Measurements from ENCODE around the gene RASGRF2.

The RASGRF2 gene

DNA sequence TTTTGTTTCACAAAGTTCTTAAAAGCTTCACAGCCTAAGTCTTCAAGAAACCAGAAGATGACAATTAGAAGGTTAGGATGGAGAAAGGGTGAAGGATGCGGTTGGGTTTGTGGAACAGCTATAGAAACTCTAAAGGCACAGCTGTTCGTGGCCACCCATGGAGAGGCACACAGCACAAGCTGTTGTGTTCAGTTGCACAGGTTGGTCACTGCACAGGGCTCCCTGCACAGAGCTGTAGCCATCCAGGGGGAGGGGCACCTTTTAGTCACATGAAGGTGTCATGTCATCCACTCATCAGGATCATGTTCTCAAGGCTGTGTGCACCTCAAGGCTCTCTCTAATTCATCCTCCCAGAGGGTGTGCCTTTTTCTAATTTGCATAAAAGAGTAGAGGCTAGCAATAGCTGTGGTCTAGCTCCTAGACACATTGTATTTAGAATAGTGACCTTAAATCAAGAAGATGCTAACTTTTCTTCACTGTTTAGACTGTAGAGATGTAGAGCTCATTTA lies 5.0 kb upstream of the RASGRF2 start:
- DNase-seq (ENCODE audit: low spot score), result no peak

DNA sequence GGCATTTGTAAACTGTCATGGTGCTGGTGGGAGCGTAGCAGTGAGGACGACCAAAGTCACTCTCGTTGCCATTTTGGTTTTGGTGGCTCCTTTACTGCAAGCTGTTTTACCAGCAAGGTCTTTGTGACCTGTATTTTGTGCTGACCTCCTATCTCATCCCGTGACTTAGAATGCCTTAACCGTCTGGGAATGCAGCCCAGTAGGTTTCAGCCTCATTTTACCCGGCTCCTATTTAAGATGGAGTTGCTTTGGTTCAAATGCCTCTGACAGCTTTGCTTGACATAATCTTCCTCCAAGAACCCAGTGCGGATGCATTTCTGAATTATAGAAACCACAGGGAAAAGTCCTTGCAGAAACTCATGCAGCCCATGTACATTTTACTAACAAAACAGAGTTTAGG lies 3.9 kb upstream of the RASGRF2 start:
- DNase-seq (ENCODE audit: low spot score), result no peak

DNA sequence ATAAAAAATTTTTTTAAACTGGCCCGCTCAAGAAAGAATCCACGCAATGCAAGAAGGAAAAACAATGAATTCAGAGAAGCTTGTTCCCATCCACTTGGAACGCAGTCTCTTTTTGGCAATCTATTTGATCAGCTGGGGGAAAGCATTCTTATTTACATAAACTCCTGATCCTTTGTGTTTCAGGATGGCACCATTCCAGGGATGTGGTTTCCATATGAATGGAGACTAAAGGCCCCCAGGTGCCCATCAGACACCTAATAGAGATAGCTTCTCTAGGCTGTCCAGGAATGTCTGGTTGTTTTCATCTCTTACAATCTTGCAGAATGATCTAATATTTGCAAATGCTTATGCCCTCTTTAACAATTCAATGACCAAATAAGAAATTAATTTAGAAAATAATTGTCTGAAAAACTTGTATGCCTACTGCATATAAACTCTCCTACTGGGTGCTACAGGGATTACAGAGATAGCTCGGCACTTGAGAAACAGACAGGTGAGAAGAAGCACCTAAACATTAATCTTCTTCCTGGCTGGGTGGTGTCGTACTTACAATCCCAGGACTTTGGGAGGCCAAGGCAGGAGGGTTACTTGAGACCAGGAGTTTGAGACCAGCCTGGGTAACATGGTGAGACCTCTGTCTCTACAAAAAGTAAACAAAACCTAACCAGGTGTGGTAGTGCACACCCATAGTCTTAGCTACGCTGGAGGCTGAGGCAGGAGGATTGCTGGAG lies 3.0 kb upstream of the RASGRF2 start:
- DNase-seq (ENCODE audit: low spot score), result no peak

DNA sequence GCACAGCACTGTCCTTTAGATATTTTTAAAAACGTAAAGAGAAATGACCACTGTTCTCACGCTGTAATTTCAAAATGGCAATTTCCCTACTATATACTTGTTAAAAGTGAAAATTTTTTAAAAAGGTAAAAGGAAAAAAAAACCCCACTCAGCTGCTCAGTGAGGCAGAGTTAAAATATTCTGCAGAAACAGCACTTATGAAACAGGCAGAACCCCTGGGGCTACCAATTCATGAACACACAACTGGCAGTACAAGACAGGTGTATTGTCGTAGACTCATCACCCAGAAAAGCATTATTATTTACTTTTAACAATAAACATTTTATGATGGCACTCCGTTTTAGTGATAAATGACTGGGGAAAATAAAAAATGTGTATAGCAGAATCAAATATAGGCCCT lies 1.5 kb upstream of the RASGRF2 start:
- no peak for DNase-seq (ENCODE audit: low spot score)

DNA sequence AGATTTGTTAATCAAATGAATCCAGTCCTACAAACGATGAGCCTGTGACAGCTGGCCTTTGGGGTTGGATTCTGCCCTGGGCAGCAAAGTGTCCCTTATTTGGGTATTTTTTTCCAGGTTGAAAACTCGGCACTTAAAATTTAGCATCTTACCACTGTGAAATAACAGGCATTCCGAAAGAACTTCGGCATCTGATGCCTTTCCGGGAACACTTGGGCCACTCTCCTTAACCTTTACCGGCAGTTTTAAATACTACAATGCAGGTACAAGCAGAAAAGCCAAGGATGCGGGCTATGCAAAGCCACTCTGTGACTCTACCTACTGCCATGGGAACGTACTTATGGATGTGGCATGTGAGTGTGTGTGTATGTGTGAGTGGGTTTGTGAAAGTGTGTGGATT lies 1.0 kb upstream of the RASGRF2 start:
- DNase-seq (ENCODE audit: low spot score), result no peak

DNA sequence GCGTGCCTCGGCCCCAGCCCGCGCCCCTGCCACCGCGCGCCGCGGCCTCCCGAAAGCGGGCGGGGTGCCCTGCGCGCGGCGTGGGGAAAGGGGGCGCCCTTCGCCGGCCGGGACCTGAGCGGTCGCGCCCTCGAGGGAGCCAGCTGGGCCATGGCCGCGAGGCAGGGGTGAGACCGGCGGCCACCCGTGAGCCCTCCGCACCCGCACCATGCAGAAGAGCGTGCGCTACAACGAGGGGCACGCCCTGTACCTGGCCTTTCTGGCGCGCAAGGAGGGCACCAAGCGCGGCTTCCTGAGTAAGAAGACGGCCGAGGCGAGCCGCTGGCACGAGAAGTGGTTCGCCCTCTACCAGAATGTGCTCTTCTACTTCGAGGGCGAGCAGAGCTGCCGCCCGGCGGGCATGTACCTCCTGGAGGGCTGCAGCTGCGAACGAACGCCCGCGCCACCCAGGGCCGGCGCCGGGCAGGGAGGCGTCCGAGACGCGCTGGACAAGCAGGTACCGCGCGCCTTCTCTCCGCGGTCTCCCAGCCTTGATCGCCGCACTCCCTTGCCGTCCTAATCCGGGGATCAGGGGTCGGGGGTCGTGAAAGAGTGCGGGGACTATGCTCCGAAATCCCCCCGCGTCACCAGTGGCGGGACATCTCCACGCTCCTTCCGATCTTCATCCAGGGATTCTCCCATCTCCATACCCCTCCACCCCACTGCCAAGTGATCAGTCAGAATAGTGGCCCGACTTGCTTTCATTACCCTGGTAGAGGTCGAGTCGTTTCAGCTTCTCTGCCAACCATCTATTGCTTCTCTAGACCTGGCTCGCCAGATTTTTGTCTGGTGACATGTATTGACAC lies 590 bp downstream of the RASGRF2 start:
- peak; percentile 10 for DNase-seq (ENCODE audit: low spot score)

DNA sequence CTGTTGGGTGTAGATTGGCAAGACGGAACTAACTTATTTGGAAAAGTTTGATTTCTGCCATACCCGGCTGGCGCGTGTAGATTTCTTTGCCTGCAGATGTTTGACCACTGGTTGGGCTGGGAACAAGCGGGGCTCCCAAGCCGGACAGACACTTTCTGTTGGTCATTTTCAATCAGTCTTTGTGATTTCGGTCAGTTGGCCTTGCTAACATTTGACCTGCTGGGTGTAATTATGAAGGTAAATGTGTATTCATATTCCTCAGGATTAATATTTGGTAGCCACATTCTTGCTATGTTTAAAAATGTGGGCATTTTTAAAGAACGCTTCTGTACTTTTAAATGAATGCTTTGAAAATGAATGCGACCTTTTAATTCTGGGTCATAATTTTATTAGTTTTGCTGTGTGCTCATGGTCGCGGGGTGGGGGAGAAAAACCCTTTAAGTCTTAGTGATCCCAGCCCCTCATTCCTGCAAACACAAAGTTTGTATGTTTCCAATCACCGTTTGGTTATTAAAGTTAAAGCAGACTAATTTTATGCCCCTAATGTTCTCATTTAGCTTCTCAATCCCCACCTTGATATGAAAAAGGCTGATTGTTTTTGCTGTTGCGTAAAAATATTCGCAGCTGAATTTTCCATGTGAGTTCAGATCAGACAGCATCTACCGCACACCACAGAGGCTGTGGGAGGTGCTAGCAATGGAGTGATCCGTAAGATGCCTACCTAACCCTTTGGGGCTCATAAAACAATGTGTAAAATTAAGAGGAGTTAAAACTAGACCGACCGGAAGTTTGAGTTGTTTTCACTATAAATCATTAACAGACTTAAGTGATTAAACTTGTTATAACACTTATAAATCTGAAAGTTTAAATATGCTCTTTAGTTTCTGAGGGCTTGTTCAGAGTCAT lies 1.5 kb downstream of the RASGRF2 start:
- no peak for DNase-seq (ENCODE audit: low spot score)

DNA sequence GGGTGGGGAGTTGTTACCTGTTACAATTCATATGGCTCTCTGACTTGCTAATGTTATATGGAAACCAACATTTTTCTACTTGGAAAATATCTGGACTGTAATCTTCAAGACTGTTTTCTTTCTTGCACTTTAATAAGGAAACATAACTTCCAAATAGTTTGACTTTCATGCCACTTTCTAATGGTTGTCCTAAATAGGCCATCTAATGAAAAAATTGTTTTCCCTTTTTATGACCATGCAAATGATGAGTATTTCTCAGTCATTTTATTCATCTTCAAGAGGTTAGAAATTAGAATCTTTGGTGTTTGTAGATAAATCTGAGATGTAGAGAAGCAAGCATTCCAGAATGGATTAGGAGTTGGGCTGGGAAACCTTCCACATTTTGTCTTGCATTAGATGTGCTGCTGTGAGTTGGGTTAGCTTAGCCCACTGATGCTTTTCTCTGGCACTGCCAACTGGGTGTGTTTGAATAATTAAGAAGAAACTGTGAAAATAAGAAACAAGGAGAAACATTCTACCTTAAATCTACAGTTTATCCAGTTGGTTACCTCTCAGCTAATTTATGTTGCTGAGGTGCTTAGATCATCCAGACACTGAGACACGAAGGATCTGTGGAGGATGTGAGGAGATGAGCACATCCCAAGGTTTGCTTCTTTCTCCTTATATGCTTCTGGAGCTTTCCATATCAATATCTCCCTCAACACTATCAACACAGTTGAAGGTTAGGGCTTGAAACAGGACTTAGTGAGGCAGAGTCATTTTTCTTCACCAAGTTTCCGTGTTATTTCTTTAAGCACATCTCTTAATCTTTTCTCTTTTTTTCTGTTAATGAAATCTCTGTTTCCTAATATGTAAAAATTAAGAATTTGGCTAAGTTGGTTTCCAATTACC lies 2.7 kb downstream of the RASGRF2 start:
- DNase-seq (ENCODE audit: low spot score), result no peak

DNA sequence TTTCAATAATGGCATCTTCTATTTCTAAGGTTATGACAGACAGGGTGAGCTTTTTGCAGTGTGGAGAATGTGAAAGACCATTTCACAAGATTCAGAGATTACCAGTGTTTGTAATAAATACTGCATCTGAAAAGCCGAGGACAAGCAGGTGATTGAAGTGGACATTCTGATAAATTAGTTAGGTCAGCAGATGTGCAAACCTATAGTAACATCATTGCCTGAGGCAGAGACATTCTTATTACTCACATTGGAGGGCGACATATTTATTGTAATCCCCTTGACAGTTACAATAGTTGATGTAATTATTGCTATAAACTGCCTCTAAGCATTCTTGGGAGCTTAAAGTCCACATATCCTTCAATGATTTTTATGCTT lies 3.3 kb downstream of the RASGRF2 start:
- DNase-seq (ENCODE audit: low spot score), result no peak

DNA sequence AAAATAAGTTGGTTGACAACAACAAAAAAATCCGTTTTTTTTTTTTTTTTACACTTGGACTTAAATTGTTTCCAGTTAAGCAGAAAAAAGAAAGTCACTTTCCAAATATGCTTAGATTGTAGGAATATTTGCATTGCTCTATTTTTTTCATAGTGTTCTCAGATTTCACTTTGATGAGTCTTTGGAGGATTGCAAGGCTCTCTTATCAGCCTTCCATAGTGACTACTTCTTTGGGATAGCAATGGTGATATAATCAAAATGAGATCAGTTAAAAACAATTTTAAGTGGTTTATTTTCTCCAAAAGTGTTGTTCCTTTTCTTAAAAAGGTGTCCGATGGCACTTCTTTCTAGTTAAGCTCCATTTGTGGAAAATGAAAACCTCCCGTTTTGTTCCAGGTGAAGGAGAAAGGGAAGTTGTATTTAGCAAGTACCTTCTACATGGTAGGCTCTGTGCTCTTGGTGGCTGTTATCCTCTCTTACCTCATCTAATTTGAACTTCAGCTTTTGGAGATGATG lies 3.9 kb downstream of the RASGRF2 start:
- no peak for DNase-seq (ENCODE audit: low spot score)

DNA sequence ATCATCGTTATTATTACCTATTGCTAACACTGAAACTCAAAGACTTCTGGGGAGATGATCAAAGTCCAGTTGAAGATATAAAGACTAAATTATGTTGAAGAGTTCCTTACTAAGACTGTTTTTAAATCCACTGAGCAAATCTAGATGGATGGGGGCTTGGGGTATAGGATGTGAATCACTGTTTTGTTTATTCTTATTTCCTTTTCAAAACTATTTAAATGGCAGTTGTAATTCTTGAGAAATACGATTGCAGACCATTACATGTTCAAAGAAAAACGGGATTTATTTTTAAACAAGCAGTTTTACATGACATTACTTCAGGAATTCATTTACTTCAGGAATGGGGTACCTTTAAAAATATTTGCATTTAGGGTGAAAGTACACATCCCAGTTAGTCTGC lies 4.3 kb downstream of the RASGRF2 start:
- no peak for DNase-seq (ENCODE audit: low spot score)

DNA sequence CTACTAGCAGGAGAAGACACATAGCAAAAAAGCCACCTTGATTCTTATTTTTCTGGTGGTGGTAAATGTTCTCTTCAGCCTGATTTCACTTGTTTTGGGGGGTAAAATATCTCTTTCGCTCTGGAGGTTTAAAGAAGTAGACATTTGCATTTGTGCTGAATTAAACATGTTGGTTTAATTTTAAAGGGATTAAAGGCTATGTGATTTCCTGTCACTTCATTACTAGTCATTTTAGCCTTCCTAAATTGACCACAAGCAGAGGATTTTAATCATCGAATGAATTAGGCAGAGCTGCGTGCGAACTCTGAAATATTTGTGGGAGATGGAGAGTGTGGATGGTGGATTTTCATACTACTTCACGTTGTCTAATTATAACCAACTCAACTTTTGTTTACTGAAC lies 4.8 kb downstream of the RASGRF2 start:
- no peak for DNase-seq (ENCODE audit: low spot score)

DNA sequence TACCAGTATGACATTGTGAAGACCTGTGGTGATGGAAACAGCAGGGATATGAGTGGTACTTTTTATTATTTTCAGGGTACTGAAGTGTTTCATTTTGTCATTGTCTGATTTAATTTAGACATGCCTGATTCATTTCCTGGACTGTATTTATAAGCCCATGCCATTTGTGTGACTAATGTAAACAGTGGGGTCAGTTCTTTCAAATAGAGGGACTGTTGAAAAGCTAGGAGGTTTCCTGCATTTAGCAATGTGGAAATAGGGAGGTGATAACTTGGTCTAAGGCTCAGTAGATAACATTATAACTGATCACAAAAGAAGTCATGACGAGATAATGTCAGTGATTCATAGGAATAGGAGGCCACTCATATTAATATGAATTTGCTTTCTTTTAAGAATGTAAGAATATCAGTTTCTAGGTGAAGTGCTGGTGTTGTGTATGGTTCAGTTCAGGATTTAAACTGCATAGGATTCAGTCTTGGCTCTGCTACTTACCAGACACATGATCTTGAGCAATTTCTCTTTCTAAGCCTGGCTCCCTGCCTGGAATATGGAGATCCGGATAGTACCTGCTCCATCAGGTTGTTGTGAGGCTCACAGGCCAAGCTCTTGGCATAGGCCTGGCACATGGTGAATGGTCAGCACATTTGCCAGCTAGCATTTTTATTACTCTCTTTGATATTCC lies 7.5 kb downstream of the RASGRF2 start:
- DNase-seq (ENCODE audit: low spot score), result no peak

DNA sequence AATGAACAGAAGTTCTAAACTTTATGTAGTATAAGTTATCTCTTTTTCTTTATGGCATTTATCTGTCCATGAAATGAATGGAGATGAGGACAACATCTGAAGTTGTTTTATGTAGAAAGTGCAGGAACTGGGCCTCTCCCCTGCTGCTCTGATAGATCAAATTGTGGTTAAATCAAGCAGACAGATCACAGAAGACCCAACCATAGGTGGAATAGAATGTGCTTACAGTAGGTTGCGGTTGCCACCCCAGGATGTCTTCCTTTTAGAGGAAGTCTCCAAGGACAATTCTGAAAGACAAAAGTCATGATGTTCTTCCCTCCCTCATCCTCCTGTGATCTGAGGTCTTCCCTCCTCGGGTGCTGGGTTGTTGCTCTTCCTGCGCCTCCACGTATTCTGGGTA lies 12.9 kb downstream of the RASGRF2 start:
- no peak for DNase-seq (ENCODE audit: low spot score)

DNA sequence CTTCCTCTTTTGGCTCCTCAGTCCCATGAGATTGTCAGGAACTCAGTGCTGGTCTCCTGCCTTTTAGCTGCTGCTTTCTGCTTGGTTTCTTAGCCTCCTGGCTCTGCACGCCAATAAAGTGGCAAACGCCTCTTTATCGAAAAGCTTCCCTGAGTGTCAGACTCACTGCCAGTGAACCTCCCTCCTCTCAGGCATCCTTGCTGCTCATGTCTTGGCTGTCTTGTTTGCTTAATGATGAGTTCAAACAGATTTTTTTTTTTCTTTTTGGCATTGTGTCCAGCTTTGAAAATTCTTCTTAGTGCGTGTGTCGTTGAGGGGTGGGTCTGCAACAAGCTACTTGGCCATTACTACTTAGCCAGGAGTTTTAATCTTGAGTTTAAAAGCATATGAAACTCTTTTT lies 14.9 kb downstream of the RASGRF2 start:
- no peak for DNase-seq (ENCODE audit: low spot score)

DNA sequence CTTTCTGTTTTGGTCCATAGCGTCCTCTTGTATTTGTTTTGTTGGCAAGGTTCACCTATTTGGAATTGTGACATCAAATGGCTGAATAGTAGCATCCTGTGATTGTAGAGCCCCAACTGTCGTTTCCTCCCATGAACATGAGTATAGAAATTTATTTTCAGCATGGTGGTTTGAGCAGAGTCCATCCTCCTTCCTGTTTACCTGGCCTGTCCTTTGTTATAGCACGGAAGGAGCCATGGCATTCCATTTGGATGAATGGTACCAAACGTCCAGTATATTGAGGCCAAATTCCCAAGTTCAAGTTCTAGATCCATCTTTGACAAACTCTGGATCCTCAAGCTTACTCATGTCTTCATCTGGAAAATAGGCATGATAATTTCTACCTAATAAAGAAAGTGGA lies 16.8 kb downstream of the RASGRF2 start:
- DNase-seq (ENCODE audit: low spot score), result no peak

DNA sequence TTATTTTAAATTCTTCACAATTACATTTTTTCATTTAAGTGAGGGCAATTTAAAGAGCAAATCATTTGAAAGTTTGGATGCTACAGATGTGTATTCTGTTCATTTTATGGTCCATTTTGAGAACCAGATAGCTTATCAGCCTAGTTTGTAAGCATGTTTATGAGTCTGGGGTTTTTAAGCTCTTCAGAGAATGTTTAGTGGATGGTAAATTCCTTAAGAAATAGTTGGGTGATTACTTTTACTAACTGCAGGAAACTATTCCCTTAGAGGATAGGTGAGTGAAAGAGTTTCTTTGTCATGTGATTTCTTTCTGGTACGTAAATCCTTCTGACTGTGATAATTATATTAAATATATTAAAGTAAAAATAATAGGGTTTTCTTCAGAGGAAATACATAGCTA lies 17.6 kb downstream of the RASGRF2 start:
- DNase-seq (ENCODE audit: low spot score), result no peak

DNA sequence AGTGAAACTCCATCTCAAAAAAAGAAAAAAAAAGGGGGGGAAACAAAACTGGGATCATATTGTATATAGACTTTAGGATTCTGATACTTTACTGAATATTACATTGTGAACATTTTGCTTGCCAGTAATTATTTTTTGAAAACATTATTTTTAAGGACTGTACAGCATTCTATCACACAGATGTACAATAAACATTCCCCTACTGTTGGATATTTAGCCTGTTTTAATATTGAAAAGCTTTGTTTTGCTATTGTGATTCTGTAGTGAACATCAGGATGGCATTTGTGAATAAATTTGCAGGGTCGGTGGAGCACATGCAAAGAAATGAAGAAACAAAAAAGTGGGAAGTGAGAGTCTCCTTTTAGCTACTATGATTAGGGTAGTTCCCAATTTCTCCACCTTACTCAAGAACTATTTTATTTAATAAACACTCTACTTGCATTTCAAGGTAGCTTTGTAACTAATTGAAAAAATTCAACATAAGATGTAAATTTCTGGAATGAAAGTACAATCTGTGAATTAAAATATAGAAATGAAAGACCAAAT lies 18.7 kb downstream of the RASGRF2 start:
- no peak for DNase-seq (ENCODE audit: low spot score)

DNA sequence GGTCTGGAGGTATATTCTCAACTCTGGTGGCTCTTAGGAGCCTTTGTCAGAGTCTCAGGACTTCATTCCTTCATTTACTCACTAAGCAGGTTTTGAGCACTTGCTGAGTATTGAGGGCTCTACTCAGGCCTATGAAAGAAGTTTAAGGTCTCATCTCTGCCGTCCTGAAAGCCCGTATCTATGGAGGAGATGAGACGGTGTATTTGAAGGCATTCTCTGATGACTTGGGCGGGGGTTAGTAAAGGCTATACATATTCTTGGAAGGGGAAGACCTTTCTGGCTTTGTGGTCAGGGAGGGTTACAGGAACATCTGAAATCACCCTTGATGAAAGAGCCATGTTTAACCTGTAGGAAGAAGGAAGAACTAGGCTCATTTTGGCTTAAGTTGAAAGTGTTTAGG lies 21.9 kb downstream of the RASGRF2 start:
- no peak for DNase-seq (ENCODE audit: low spot score)

DNA sequence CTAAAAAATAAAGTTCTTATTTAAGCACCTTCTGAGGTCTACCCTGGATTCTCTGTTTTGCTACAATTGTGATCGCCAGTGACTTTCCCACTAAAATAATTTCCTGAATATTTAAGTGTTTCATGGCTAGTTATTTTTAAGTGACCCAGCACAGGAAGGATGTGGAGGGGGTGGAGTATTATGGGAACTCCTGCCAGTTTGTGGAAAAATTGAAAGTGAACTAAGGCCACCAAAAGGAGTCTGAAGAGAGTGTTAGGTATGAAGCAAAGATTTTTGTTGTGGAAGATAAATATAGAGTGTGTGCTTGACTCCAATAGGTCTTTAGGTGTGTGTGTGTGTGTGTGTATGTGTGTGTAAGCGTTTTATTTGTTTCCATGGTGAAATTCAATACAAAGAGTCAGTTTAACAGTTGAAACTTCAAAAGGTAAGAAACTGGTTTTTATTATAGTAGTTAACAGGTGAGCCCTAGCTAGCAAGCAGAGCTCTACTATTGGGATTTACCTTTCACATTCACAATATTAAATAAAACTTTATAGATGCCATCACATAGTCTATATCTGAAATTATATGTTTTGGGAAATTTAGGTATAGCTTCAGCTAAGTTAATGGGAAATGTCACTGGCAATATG lies 25.6 kb downstream of the RASGRF2 start:
- no peak for DNase-seq (ENCODE audit: low spot score)

Measured in germinal center (tissue), 1 donor.